OCI-M2 (cell line): Measurements from ENCODE around the gene SLC45A1.
"Not testable (repeated sequence)": the region's sequence is repeated elsewhere in the genome, so short reads cannot be mapped to it uniquely, and the experiment has no call there.

Experiments
- DNase-seq: peaks from one replicate; lab custom pipeline; 2025; ENCODE audit not compliant: unreplicated experiment; lab: John Stamatoyannopoulos, UW

SLC45A1 gene

DNA sequence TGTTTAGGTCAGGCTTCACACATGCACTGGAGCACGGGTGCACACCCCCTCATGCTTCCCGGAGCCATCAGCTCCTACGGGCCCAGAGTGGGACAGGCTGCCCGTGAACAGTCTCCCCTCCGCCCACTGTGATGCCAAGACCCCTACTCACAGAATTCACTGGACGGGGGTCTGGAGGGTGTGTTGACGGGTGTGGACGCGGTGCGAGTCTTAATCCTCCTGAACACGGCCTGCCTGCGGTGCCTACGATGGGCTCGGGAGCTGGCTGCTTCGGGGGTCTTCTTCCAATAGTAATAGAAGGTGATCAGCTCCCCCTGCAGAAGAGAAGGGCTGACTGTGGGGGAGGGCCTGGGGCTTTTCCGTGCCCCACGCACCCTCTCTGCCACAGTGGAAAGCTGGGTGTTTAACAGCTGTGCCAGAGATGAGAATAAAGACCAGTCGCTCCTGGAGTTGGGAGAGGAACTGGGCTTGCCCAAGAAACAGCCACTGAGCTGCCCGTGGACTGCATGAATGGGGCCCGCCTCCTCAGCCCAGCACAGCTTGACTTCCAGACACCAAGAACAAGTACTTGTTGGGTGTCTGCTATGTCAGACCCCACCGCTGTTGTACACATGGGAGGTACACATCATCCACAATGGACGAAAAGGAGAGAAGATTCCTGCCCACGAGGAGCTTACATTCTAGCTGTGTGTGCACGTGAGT, 47.9 kb downstream of the SLC45A1 start:
- no peak for DNase-seq

- no peak for DNase-seq
These were observed 49.8 kb downstream of the SLC45A1 start for GRCh38 chr1:8367571-8368194.

- DNase-seq: no peak
These were observed 51.2 kb downstream of the SLC45A1 start for GRCh38 chr1:8368956-8369639.

GRCh38 chr1:8370046-8370881, 52.4 kb downstream of the SLC45A1 start:
- no peak for DNase-seq

GRCh38 chr1:8370905-8371315, 53.0 kb downstream of the SLC45A1 start:
- no peak for DNase-seq

DNA sequence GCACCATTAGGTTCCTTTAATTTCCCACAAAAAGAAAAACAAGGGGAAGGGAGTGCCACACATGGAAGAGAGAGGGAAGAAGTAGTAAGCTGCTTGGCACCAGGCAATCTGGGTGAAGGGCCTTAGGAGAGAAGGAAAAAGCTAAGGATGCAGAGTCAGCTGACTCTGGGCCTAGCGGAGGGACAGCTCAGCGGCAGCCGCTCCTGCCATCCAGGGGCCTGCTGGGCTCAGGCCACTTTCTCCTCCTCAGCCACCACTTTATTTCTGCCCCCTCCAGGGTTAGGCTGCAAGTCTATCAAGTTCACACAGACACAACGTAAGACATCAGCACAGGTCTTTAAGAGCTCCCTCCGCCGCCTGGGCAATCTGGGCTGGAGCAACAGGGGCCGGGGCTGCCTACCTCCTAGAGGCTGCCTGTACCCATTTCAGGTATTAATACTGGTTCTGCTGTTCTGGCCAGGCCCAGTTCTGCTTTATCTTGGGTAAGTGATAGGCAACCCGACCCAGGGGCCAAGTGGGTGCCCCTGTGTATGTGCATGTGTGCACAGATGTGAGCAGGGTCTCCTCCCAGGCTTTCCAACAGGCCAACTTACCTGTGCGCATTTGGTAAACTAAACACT, 53.6 kb downstream of the SLC45A1 start:
- DNase-seq: no peak

GRCh38 chr1:8373125-8373524, 55.2 kb downstream of the SLC45A1 start:
- no peak for DNase-seq

GRCh38 chr1:8373581-8374241, 55.8 kb downstream of the SLC45A1 start:
- no peak for DNase-seq

DNA sequence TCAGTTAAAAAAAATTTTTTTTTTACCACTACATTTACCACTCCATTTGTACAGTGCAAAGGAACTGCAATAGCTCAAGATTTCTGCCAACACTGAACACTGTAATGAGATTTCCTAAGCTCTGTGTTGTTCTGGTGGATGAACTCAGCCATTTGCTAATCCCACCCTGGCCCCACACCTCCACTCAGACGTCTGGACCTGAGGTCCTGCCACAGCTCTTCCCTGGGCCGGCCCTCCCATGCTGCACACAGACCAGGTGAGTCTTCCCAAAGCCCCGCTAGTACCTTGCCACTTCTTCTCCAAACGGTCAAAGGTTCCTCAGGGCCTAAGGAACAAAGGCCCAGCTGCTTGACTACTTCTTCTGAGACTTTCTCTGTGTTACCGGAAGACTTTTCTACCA, 56.4 kb downstream of the SLC45A1 start:
- DNase-seq: no peak

DNA sequence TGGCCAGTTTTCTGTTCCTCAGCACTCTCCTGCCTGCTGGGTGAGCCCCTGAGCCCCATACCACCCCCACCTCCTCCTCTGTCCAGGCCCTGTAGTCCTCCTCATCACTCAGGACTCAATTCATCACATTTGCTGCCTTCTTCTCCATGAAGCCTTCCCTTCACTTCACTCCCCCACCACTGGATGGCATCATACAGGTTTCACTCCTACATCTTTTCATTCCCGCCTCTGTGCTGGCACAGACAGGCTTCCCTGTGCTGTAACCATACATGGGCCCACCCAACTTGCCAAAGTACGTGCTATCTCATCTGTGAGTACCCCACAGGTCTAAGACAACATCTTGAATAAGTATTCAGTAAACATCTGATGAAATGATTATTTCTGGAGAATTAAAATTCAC, 56.9 kb downstream of the SLC45A1 start:
- no peak for DNase-seq

GRCh38 chr1:8376358-8376840, 58.5 kb downstream of the SLC45A1 start:
- DNase-seq: no peak

- no peak for DNase-seq
These were observed 59.5 kb downstream of the SLC45A1 start for GRCh38 chr1:8377271-8377981.

- DNase-seq: no peak
These were observed 60.3 kb downstream of the SLC45A1 start for GRCh38 chr1:8378178-8378577.

- no peak for DNase-seq
These were observed 61.1 kb downstream of the SLC45A1 start for GRCh38 chr1:8378981-8379470.

DNA sequence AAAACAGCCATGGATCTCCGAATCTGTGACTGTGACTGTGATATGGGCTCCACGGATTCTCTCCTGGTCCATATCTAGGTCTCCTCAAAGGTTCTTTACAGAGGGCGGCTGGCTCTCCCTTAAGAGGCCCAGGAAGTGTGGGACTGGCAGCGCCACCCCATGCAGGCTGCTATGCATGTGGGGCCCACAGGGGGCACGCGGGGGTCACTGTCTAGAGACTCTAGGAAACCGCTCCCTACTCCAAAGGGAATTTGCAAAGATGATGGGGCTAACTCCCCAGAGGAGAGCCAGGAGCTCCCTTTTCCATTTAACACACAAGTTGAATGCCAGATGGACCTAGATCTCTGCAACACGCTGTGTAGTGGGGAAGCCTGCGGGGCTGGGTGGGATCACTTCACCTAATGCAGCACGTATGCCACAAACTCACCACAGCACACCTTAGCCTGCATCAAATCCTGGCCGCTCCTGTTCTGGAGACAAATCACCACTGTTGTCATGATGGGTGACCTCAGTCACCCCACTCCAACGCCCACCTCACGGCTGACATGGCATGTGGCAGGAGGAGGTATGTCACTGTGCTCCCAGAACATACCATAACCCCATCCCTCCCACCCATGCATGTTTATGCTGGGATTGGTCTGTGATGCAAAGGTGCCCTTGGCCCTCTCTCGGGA, 61.7 kb downstream of the SLC45A1 start:
- no peak for DNase-seq

DNA sequence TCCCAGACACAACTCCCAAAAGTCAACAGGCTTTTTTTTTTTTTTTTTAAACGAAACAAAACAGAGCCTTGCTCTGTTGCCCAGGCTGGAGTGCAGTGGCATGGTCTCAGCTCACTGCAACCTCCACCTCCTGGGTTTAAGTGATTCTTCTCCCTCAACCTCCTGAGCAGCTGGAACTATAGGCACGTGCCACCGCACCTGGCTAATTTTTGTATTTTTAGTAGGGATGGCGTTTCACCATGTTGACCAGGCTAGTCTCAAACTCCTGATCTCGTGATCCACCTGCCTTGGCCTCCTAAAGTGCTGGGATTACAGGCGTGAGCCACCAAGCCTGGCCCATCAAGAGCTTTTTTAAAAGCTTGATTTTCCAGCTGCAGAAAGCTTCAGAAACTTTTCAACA, 62.4 kb downstream of the SLC45A1 start:
- not testable (repeated sequence) for DNase-seq

GRCh38 chr1:8381618-8382017, 63.7 kb downstream of the SLC45A1 start:
- no peak for DNase-seq

DNA sequence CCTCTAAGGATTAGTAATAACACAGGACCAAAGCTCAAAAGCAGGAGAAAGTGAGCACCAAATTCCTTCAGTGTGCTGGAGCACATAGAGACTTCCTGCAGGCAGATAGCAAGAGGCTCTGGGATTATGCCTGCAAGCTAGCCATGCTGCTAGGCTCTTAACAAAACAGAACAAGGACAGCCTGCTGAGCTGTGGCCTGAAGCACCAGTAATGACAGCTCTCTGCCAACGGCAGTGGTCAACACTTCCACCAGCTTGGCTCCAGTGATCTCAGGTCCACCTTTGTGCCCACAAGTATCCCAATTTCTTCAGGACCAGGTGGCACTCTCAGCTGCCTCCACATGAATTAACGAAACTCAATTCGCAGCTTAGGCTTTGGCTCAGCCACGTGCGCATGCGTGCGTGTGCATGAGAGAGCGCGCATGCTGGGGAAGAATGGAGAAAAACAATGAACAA, 64.2 kb downstream of the SLC45A1 start:
- DNase-seq: no peak
